Stimulated activated naive B cell treated with anti-CD40 and anti-IgM and Interleukin-4, amounts not matched to agents 10 μg/mL and 1 μg/mL and 100 μg/mL, for 72 hours (primary cell): Measurements from ENCODE around the gene MPZL1.
A peak's percentile ranks its signal among the peaks of the same experiment; 100 is the strongest.
"Not testable (repeated sequence)": the region's sequence is repeated elsewhere in the genome, so short reads cannot be mapped to it uniquely, and the experiment has no call there.

Experiments
- ATAC-seq, 2 donors: fragments of 150-1000 bp; cut with Tn5 transposase; replicated peaks; 2 replicates each; pipeline ENCODE4 v1.10.0; 2021; ENCODE audit warnings: moderate library complexity in 1 of 2
- DNase-seq: peaks from one replicate; pipeline ENCODE4 v3.0.0; 2021
- H3K27ac Mint-ChIP-seq: one replicate; pipeline ENCODE4 v1.8.0; 2022; ENCODE audit warnings: mild to moderate bottlenecking, mixed read lengths
- H3K27me3 Mint-ChIP-seq, 2 donors: one replicate each; pipeline ENCODE4 v1.8.0; 2022; ENCODE audit warnings: mixed read lengths in 2 of 2
- H3K36me3 Mint-ChIP-seq, 2 donors: one replicate each; pipeline ENCODE4 v1.8.0; 2022; ENCODE audit warnings: mixed read lengths in 2 of 2, mild to moderate bottlenecking in 1 of 2
- H3K4me1 Mint-ChIP-seq, 2 donors: one replicate each; pipeline ENCODE4 v1.8.0; 2022; ENCODE audit warnings: mixed read lengths in 2 of 2, mild to moderate bottlenecking in 1 of 2
- H3K4me3 Mint-ChIP-seq, 2 donors: one replicate each; pipeline ENCODE4 v1.8.0; 2022; ENCODE audit warnings: mild to moderate bottlenecking in 2 of 2, mixed read lengths in 2 of 2, moderate library complexity in 1 of 2
- H3K9me3 Mint-ChIP-seq, 2 donors: one replicate each; pipeline ENCODE4 v1.8.0; 2022; ENCODE audit warnings: mixed read lengths in 2 of 2, mild to moderate bottlenecking in 1 of 2

The MPZL1 gene

GRCh38 chr1:167797015-167797414 lies 75.2 kb downstream of the MPZL1 start:
- ATAC-seq (peak; percentile 25 to 38), DNase-seq (no peak)
- peaks cover 0 to 10% of the 10 kb centered on the region in 2 donors for H3K4me1 Mint-ChIP-seq
- no peak overlapping the region for H3K27ac Mint-ChIP-seq
- no peaks in the 10 kb centered on the region for H3K27me3 Mint-ChIP-seq
- H3K4me3 Mint-ChIP-seq: no peak overlapping the region
- no peaks in the 10 kb centered on the region for H3K9me3 Mint-ChIP-seq
- H3K36me3 Mint-ChIP-seq: peaks cover 4 to 6% of the 10 kb centered on the region in 2 donors

GRCh38 chr1:167798952-167799351 lies 77.2 kb downstream of the MPZL1 start:
- DNase-seq (no peak), ATAC-seq (no peak)
- H3K27me3 Mint-ChIP-seq: no peaks in the 10 kb centered on the region
- H3K36me3 Mint-ChIP-seq: no peaks in the 10 kb centered on the region
- no peak overlapping the region for H3K27ac Mint-ChIP-seq
- H3K9me3 Mint-ChIP-seq: no peaks in the 10 kb centered on the region
- H3K4me3 Mint-ChIP-seq: no peak overlapping the region
- H3K4me1 Mint-ChIP-seq: peaks cover 5 to 20% of the 10 kb centered on the region in 2 donors

DNA sequence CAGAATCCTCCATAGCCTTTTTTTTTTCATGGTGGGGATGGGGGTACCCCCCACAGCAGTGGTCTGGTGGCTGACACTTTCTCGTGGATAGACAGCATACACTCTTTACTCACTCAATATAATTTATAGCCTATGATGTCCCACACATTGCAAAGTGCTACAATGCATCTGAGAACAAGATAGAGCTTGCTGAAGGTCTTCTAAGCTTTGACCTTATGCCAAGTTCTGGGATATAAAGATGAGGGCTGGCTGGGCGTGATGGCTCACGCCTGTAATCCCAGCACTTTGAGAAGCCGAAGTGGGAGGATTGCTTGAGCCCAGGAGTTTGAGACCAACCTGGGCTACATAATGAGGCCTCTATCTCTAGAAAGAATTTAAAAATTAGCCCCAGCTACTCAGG lies 78.0 kb downstream of the MPZL1 start:
- Mint-ChIP-seq H3K27ac (no peak overlapping the region), H3K4me3 (no peak overlapping the region), H3K27me3 (no peaks in the 10 kb centered on the region), H3K36me3 (no peaks in the 10 kb centered on the region), H3K9me3 (no peaks in the 10 kb centered on the region), H3K4me1 (peaks cover 8 to 28% of the 10 kb centered on the region in 2 donors)
- ATAC-seq: no peak
- DNase-seq: no peak

- DNase-seq (no peak), ATAC-seq (no peak)
- no peak overlapping the region for H3K27ac Mint-ChIP-seq
- no peaks in the 10 kb centered on the region for H3K9me3 Mint-ChIP-seq
- H3K27me3 Mint-ChIP-seq: no peaks in the 10 kb centered on the region
- no peaks in the 10 kb centered on the region for H3K36me3 Mint-ChIP-seq
- H3K4me1 Mint-ChIP-seq: peaks cover 12 to 33% of the 10 kb centered on the region in 2 donors
- no peak overlapping the region for H3K4me3 Mint-ChIP-seq
Measured at GRCh38 chr1:167800251-167800650, 78.5 kb downstream of the MPZL1 start.

DNA sequence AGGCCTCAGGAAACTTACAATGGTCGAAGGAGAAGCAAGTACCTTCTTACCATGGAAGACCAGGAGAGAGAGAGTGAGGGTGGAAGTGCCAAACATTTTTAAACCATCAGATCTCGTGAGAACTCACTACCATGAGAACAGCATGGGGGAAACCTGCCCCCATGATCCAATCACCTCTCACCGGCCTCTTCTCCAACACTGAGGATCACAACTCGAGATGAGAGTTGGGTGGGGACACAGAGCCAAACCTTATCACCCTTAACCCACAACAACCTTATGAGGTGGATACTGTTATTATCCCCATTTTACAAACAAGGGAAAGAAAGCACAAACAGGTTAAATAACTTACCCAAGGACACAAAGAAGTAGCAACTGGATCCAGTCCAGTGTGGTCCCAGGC lies 80.5 kb downstream of the MPZL1 start:
- H3K27ac Mint-ChIP-seq: no peak overlapping the region
- H3K27me3 Mint-ChIP-seq: no peaks in the 10 kb centered on the region
- ATAC-seq (no peak), DNase-seq (no peak)
- H3K4me3 Mint-ChIP-seq: no peak overlapping the region
- H3K9me3 Mint-ChIP-seq: no peaks in the 10 kb centered on the region
- peaks cover 13 to 31% of the 10 kb centered on the region in 2 donors for H3K4me1 Mint-ChIP-seq
- no peaks in the 10 kb centered on the region for H3K36me3 Mint-ChIP-seq

GRCh38 chr1:167803358-167804207 lies 81.8 kb downstream of the MPZL1 start:
- Mint-ChIP-seq H3K36me3 (no peaks in the 10 kb centered on the region), H3K27ac (peak overlapping the region; percentile 47), H3K9me3 (no peaks in the 10 kb centered on the region), H3K4me1 (peaks cover 13 to 26% of the 10 kb centered on the region in 2 donors), H3K27me3 (no peaks in the 10 kb centered on the region), H3K4me3 (peak overlapping the region in 1 of 2 donors; percentile 47)
- peak; percentile 97 for ATAC-seq
- peak; percentile 88 for DNase-seq

DNA sequence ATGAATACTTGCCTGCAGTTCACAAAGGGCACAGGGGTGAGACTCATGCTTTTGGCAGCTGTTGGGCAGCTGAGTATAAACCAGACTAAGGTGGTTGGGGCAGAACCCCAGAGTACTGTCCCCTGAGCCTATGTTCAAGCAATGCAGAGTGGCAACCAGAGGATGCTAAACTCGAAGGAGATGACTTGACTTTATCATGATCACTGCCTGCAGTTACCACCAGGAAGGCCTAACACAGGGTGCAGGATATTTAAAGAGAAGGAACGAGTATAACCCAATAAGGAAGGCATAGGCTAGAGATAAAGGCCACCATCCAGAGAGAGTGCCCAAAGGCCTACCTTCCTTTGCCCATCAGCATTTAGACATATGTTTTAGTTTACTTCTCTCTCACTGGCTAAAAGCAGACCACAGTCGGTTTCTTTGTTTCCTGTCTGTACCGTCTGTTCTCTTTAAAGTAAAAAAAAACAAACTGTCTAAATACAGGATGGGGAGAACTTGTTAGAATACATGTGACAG lies 83.3 kb downstream of the MPZL1 start:
- Mint-ChIP-seq H3K36me3 (no peaks in the 10 kb centered on the region), H3K27ac (peak overlapping the region; percentile 69), H3K4me3 (no peak overlapping the region), H3K27me3 (peaks cover 0 to 4% of the 10 kb centered on the region in 2 donors), H3K4me1 (peaks cover 13 to 26% of the 10 kb centered on the region in 2 donors), H3K9me3 (no peaks in the 10 kb centered on the region)
- DNase-seq (no peak), ATAC-seq (peak; percentile 30 to 41)

GRCh38 chr1:167806235-167806634 lies 84.5 kb downstream of the MPZL1 start:
- not testable (repeated sequence) for DNase-seq, ATAC-seq, H3K27me3 Mint-ChIP-seq, H3K27ac Mint-ChIP-seq, H3K4me3 Mint-ChIP-seq, H3K36me3 Mint-ChIP-seq, H3K9me3 Mint-ChIP-seq
- H3K4me1 Mint-ChIP-seq: peaks cover 13 to 26% of the 10 kb centered on the region in 2 donors

DNA sequence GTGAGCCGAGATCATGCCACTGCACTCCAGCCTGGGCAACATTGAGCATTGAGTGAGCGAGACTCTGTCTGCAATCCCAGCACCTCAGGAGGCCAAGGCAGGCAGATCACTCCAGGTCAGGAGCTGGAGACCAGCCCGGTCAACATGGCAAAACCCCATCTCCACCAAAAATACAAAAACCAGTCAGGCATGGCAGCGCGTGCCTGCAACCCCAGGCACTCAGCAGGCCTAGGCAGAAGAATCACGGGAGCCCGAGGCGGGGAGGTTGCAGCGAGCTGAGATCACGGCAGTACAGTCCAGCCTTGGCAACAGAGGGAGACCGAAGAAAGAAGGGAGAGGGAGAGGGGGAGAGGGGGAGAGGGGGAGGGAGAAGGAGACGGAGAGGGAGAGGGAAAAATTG lies 84.9 kb downstream of the MPZL1 start:
- DNase-seq, H3K9me3 Mint-ChIP-seq, H3K4me3 Mint-ChIP-seq, ATAC-seq, H3K36me3 Mint-ChIP-seq, H3K27me3 Mint-ChIP-seq: not testable (repeated sequence)
- peaks cover 13 to 26% of the 10 kb centered on the region in 2 donors for H3K4me1 Mint-ChIP-seq
- peak overlapping the region; percentile 42 for H3K27ac Mint-ChIP-seq

GRCh38 chr1:167808104-167808503 lies 86.3 kb downstream of the MPZL1 start:
- no peak for ATAC-seq
- peaks cover 3 to 10% of the 10 kb centered on the region in 2 donors for H3K36me3 Mint-ChIP-seq

GRCh38 chr1:167808690-167809089 lies 86.9 kb downstream of the MPZL1 start:
- H3K27ac Mint-ChIP-seq: no peak overlapping the region
- peaks cover 9 to 18% of the 10 kb centered on the region in 2 donors for H3K4me1 Mint-ChIP-seq
- no peak for ATAC-seq
- H3K27me3 Mint-ChIP-seq: peaks cover 0 to 4% of the 10 kb centered on the region in 2 donors
- peaks cover 9 to 15% of the 10 kb centered on the region in 2 donors for H3K9me3 Mint-ChIP-seq
- DNase-seq: no peak
- no peak overlapping the region for H3K4me3 Mint-ChIP-seq
- H3K36me3 Mint-ChIP-seq: peaks cover 4 to 13% of the 10 kb centered on the region in 2 donors

More at GRCh38 chr1:167808104-167808503, 86.3 kb downstream of the MPZL1 start:
- DNase-seq: no peak
- Mint-ChIP-seq H3K27me3 (peaks cover 0 to 4% of the 10 kb centered on the region in 2 donors), H3K4me3 (no peak overlapping the region), H3K27ac (no peak overlapping the region), H3K4me1 (peaks cover 13 to 24% of the 10 kb centered on the region in 2 donors), H3K9me3 (peaks cover 9 to 11% of the 10 kb centered on the region in 2 donors)

DNA sequence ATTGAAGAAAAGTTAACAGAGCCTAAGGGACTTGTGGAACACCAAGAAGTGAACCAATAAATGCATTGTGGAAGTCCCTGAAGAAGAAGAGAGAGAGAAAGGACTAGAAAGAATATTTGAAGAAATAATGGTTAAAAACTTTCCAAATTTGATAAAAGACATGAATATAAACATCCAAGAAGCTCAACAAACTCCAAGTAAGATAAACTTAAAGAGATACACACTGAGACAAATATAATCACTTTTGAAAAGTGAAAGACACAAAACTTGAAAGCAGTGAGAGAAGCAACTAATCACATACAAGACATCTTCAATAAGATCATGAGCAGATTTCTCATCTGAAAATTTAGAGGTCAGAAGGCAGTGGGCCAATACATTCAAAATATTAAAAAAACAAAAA lies 91.2 kb downstream of the MPZL1 start:
- DNase-seq: no peak
- Mint-ChIP-seq H3K36me3 (peaks cover 11 to 23% of the 10 kb centered on the region in 2 donors), H3K27ac (no peak overlapping the region), H3K4me3 (no peak overlapping the region), H3K4me1 (no peaks in the 10 kb centered on the region), H3K9me3 (peaks cover 21 to 23% of the 10 kb centered on the region in 2 donors), H3K27me3 (peaks cover 0 to 4% of the 10 kb centered on the region in 2 donors)
- no peak for ATAC-seq

DNA sequence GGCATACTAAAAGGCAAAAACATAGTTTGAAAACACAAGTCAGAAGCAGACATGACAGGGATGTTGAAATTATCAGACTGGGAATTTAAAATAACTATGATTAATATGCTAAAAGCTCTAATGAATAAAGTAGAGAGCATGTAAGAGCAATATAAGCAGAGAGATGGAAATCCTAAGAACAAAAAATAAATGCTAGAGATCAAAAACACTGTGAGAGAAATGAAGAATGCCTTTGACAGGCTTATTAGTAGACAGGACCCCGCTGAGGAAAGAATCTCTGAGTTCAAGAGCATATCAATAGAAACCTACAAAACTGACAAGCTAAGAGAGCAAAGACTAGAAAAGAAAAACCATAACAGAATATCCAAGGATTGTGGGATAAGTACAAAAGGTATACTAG lies 93.9 kb downstream of the MPZL1 start:
- H3K9me3 Mint-ChIP-seq: peaks cover 21 to 23% of the 10 kb centered on the region in 2 donors
- H3K27ac Mint-ChIP-seq: no peak overlapping the region
- peaks cover 5 to 7% of the 10 kb centered on the region in 2 donors for H3K4me1 Mint-ChIP-seq
- DNase-seq (no peak), ATAC-seq (no peak)
- peaks cover 11 to 27% of the 10 kb centered on the region in 2 donors for H3K36me3 Mint-ChIP-seq
- no peak overlapping the region for H3K4me3 Mint-ChIP-seq
- peaks cover 7 to 10% of the 10 kb centered on the region in 2 donors for H3K27me3 Mint-ChIP-seq

GRCh38 chr1:167819849-167820683 lies 98.3 kb downstream of the MPZL1 start:
- H3K27ac Mint-ChIP-seq: peak overlapping the region; percentile 94
- peaks cover 5 to 7% of the 10 kb centered on the region in 2 donors for H3K4me1 Mint-ChIP-seq
- peak; percentile 90 to 91 for ATAC-seq
- DNase-seq: peak; percentile 26
- H3K9me3 Mint-ChIP-seq: peaks cover 8% of the 10 kb centered on the region in 2 donors
- H3K27me3 Mint-ChIP-seq: peaks cover 7 to 18% of the 10 kb centered on the region in 2 donors
- peaks cover 6 to 13% of the 10 kb centered on the region in 2 donors for H3K36me3 Mint-ChIP-seq
- peak overlapping the region; percentile 89 to 92 for H3K4me3 Mint-ChIP-seq
